Coronary artery (tissue), 2 donors: Measurements from ENCODE around the gene FKBP5.
"Not testable (repeated sequence)": the region's sequence is repeated elsewhere in the genome, so short reads cannot be mapped to it uniquely, and the experiment has no call there.

Experiments
- DNase-seq: peaks from one replicate; pipeline ENCODE4 v3.0.0-alpha.2; 2017; ENCODE audit warnings: low spot score
- H3K27ac ChIP-seq, 2 donors: fragments of 200-600 bp; sonication (generic); one replicate each; pipeline ENCODE4 v1.5.1; 2016 to 2019
- H3K4me3 ChIP-seq: fragments of 200-600 bp; sonication (generic); 2 replicates; pipeline ENCODE4 v1.5.1; 2016; ENCODE audit warnings: mild to moderate bottlenecking, moderate library complexity
- CTCF ChIP-seq: fragments of 200-600 bp; sonication (generic); IDR thresholded peaks from one replicate; pipeline ENCODE4 v1.5.1; 2019; ENCODE audit warnings: antibody characterized with exemption

Gene FKBP5

GRCh38 chr6:35706468-35706867, 17.8 kb upstream of the FKBP5 start:
- no peak overlapping the region for H3K27ac ChIP-seq
- no peak for TF ChIP-seq CTCF
- DNase-seq = no peak

GRCh38 chr6:35703554-35703953, 14.8 kb upstream of the FKBP5 start:
- DNase-seq = no peak
- TF ChIP-seq CTCF = no peak
- no peak overlapping the region for H3K4me3 ChIP-seq
- no peak overlapping the region for H3K27ac ChIP-seq

More at GRCh38 chr6:35706468-35706867, 17.8 kb upstream of the FKBP5 start:
- no peak overlapping the region for H3K4me3 ChIP-seq

GRCh38 chr6:35698858-35699257, 10.1 kb upstream of the FKBP5 start:
- no peak overlapping the region for H3K4me3 ChIP-seq
- no peak for TF ChIP-seq CTCF
- no peak for DNase-seq
- no peak overlapping the region for H3K27ac ChIP-seq

- not testable (repeated sequence) for H3K4me3 ChIP-seq, DNase-seq, H3K27ac ChIP-seq
Measured at GRCh38 chr6:35698430-35698829, 9.7 kb upstream of the FKBP5 start.

GRCh38 chr6:35694462-35694861, 5.7 kb upstream of the FKBP5 start:
- Histone ChIP-seq H3K27ac (no peak overlapping the region), H3K4me3 (no peak overlapping the region)
- TF ChIP-seq CTCF = no peak
- no peak for DNase-seq

GRCh38 chr6:35691027-35691824, 2.5 kb upstream of the FKBP5 start:
- no peak for TF ChIP-seq CTCF
- Histone ChIP-seq H3K4me3 (peak overlapping the region; percentile 16), H3K27ac (peak overlapping the region; percentile 78 to 100)
- DNase-seq = peak; percentile 93

- H3K4me3 ChIP-seq = no peak overlapping the region
- no peak for TF ChIP-seq CTCF
- no peak for DNase-seq
- peak overlapping the region; percentile 78 to 100 for H3K27ac ChIP-seq
Measured at GRCh38 chr6:35690484-35690883, 1.8 kb upstream of the FKBP5 start.

GRCh38 chr6:35690006-35690405, 1.3 kb upstream of the FKBP5 start:
- not testable (repeated sequence) for DNase-seq, H3K4me3 ChIP-seq
- H3K27ac ChIP-seq = peak overlapping the region in 1 of 2 donors; percentile 100
